IMR-90 (cell line): ENCODE measurements around the gene THRAP3.

Source experiments
- BHLHE40 ChIP-seq: fragments of 150-350 bp; IDR thresholded peaks from 2 replicates; pipeline ENCODE4 v1.6.1; 2016; ENCODE audit warnings: mild to moderate bottlenecking, low read depth, low read length
- CEBPB ChIP-seq: IDR thresholded peaks from 2 replicates; pipeline ENCODE4 v1.6.1; 2012; ENCODE audit warnings: low read depth, low read length, improper control_type of control experiment
- CTCF ChIP-seq: conservative IDR thresholded peaks from 2 replicates; pipeline ENCODE4 v1.5.1; 2012; ENCODE audit warnings: mild to moderate bottlenecking, low read depth, low read length, improper control_type of control experiment
- MXI1 ChIP-seq: IDR thresholded peaks from 2 replicates; pipeline ENCODE4 v1.6.1; 2012; ENCODE audit warnings: low read depth, mild to moderate bottlenecking, low read length, moderate library complexity, borderline replicate concordance
- NFE2L2 ChIP-seq: fragments of 150-350 bp; IDR thresholded peaks from 2 replicates; pipeline ENCODE4 v1.6.1; 2016; ENCODE audit warnings: low read depth, mild to moderate bottlenecking, low read length
- POLR2A ChIP-seq: IDR thresholded peaks from 2 replicates; pipeline ENCODE4 v1.6.1; 2012; ENCODE audit warnings: mild to moderate bottlenecking, low read depth, low read length
- RAD21 ChIP-seq: IDR thresholded peaks from 2 replicates; pipeline ENCODE4 v1.6.1; 2012; ENCODE audit warnings: low read length, improper control_type of control experiment

GRCh38 chr1:36203554-36204346 is 20.5 kb upstream of the THRAP3 start:
- TF ChIP-seq NFE2L2: no peak
- TF ChIP-seq CTCF: no peak
- no peak for TF ChIP-seq CEBPB
- TF ChIP-seq RAD21: no peak
- no peak for TF ChIP-seq BHLHE40
- TF ChIP-seq POLR2A: no peak
- no peak for TF ChIP-seq MXI1
